GM19438 (cell line): ENCODE measurements around the gene SRPK2.

Source experiments
- ATAC-seq: cut with Tn5 transposase; IDR thresholded peaks from one replicate; pipeline ENCODE4 v1.9.1; 2021; ENCODE audit warnings: low read depth; ENCODE audit not compliant: unreplicated experiment

SRPK2 gene

DNA sequence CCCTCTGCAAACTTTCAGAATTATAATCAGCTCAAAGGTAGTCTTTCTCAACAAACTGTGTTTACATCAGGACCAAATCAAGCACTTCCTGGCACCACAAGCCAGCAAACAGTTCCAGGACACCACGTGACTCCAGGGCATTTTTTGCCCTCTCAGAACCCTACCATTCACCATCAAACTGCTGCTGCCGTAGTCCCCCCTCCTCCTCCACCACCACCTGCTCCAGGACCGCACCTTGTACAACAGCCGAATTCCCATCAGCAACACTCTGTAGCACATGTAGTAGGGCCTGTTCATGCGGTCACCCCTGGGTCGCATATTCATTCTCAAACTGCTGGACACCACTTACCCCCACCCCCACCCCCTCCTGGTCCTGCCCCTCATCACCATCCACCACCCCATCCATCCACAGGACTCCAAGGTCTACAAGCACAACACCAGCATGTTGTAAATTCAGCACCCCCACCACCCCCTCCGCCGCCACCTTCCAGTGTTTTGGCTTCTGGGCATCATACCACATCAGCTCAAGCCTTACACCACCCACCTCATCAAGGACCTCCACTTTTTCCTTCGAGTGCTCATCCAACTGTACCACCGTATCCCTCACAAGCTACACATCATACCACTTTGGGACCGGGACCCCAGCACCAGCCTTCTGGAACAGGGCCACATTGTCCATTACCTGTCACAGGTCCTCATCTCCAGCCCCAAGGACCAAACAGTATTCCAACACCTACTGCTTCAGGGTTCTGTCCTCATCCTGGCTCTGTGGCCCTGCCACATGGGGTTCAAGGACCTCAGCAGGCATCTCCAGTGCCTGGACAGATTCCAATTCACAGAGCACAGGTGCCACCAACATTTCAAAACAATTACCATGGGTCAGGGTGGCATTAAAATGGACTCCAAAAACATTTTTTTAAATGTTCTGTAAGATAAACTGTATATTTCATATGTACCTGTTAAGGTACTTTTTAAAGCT, 276.0 kb downstream of the SRPK2 start:
- ATAC-seq: no peak

DNA sequence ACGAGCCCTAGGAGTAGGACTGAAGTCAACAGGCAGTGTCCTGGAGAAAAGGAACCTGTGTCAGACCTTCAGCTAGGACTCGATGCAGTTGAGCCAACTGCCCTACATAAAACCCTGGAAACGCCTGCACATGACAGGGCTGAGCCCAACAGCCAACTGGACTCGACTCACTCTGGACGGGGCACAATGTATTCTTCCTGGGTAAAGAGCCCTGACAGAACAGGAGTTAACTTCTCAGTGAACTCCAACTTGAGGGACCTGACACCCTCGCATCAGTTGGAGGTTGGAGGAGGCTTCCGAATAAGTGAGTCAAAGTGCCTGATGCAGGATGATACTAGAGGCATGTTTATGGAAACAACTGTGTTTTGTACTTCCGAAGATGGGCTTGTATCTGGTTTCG, 281.3 kb downstream of the SRPK2 start:
- no peak for ATAC-seq

GRCh38 chr7:105106473-105106872, 282.2 kb downstream of the SRPK2 start:
- ATAC-seq: no peak

DNA sequence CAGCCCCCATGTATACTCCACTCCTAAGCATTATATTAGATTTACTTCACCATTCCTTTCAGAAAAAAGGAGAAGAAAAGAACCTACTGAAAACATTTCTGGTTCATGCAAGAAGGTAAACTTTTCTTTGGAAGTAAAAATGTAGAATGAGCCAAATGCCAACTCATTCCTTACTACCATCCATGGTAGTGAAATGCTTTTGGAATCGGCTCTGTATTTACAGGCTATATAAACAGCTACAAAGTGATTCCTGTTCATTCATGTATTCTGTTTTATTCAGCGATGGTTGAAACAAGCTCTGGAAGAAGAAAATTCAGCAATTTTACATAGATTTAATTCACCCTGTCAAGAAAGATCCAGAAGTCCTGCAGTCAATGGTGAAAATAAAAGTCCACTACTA, 283.1 kb downstream of the SRPK2 start:
- no peak for ATAC-seq

DNA sequence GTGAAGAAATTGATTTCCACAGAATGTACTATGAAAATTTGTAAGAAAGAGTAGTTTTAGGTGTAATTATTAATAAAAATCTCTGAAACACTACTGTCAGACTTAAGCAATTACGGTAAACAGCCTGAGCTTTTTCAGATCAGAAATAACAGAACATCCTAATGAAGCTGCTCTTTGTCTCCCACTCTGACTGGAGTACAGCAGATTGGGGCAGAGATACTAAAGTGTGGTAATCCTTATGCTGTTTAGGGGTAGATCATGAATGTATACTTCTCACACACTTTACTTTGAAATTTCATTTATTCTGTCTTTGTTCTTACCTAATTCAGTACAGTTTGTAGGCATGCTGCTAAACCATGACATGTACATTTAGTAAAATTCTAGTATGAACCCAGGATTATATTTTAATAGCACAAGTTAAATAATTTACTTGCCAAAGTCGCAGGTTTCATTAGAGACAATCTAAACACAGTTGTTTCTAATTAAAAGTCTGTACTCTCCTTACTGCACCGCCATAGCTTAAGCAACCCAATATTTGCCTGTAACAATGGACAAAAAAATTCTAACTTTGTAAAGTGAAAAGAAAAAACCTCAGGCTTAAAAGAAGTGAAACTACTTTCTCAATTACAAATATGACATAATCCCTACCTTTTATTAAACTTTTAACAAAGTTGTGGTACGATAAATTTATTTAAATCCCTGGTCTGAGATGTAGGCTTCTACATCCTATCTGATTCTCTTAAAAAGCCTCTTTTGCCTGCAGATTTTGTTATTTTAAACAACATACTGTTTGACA, 286.0 kb downstream of the SRPK2 start:
- no peak for ATAC-seq

DNA sequence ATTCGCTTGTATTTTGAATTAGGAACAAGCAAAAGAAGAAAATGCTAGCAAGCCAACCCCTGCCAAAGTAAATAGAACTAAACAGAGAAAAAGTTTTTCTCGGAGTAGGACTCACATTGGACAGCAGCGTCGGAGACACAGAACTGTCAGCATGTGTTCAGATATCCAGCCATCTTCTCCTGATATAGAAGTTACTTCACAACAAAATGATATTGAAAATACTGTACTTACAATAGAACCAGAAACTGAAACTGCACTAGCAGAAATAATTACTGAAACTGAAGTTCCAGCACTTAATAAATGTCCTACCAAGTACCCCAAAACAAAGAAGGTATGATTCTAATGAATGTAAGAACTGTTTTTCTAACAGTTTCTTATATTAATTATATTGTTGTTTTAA, 286.9 kb downstream of the SRPK2 start:
- no peak for ATAC-seq

GRCh38 chr7:105098863-105099515, 289.7 kb downstream of the SRPK2 start:
- no peak for ATAC-seq

GRCh38 chr7:105097619-105098018, 291.1 kb downstream of the SRPK2 start:
- ATAC-seq: no peak

- no peak for ATAC-seq
Measured at GRCh38 chr7:105096306-105096705, 292.4 kb downstream of the SRPK2 start.

DNA sequence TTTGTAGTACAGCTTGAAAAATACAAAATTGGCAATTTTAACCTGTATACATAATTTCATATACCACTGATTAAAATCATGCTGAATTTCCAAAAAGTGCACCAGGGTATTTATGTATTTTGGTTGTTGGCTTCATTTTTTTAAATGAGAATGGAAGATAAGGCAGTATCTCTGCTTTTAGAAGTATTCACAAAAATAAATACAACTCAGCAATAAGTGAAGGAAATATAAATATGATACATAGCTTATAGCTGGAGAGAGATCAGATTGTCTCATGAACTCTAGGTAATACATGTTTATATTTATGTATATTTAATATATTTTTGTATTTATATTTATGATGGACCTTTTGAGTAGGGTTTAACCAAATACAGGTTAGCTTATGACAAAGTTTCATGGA, 293.8 kb downstream of the SRPK2 start:
- no peak for ATAC-seq

DNA sequence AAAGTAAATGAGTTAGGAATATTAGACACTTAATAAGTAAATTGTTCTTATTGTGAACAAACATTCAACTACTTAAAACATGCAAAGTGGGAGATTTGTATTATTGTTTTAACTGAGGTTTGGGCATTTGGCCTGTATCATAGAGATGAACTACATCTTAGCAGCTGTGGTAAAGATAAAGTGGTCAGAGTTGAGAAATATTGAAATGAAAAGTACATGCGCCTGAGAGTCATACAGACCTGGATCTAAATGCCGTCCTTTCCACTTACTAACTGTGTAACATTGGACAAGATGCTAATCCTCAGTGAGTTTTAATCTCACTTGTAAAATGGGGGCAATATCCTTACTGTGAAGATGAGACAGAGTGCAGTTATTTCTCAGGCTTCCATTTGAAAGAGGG, 300.3 kb downstream of the SRPK2 start:
- ATAC-seq: no peak

- no peak for ATAC-seq
Measured at GRCh38 chr7:105087981-105088380, 300.7 kb downstream of the SRPK2 start.

DNA sequence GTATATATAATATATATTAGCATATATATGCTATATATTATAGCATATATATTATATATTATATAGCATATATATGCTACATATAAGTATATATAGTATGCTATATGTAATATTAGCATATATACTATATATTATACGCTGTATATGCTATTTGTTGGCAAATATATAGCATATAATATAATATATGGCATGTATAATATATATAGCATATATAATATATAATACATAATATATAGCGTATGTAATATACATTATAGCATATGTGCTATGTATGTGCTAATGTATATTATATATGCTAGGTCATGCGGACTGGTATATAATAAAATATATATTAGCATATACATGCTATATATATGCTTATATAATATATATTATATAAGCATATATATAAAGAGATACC, 301.9 kb downstream of the SRPK2 start:
- no peak for ATAC-seq

- no peak for ATAC-seq
Measured at GRCh38 chr7:105084581-105084980, 304.1 kb downstream of the SRPK2 start.

DNA sequence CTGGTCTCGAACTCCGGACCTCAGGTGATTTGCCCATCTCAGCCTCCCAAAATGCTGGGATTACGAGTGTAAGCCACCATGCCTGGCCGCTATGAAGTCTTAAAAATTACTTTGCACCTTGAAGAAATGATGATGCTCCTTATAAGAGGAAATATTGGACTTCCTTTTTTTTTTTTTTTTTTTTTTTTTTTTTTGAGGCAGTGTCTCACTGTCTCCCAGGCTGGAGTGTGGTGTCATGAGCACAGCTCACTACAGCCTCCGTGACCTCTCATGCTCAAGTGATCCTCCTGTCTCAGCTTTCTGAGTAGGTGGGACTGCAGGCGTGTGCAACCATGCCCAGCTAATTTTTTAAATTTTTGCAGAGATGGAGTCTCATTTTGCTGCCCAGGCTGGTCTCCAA, 309.4 kb downstream of the SRPK2 start:
- ATAC-seq: no peak

GRCh38 chr7:105073143-105073542, 315.6 kb downstream of the SRPK2 start:
- ATAC-seq: no peak

DNA sequence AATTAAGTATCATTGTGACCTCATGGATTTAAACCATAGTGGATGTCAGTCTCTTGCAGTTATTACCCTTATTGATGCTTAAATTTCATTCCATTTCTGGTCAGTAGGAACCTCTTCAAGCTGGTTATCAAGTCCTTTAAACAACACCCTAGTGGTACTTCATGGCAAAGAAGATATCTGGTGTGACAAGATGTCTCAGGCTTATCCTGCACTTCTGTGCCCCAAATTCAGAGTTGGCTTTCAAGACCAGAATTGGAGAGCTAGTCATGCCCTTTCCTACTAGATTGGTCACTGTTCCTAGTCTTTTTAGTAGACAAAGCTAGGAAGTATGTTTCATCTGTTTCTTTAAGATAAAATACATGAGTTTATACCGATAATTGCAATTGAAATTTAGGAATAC, 319.8 kb downstream of the SRPK2 start:
- no peak for ATAC-seq

DNA sequence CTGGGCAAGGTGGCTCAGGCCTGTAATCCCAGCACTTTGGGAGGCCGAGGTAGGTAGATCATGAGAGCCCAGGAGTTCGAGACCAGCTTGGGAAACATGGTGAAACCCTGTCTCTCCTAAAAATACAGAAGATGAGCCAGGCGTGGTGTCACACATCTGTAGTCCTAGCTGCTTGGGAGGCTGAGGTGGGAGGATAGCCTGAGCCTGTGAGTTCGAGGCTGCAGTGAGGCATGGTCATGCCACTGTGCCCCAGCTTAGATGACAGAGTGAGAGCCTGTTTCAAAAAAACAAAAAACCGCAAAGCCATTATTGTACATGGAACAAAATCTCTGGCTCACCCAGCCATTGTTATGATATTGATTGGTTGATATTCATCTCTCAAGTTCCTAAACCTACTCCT, 321.0 kb downstream of the SRPK2 start:
- no peak for ATAC-seq
